Stimulated activated CD4-positive, alpha-beta T cell treated with anti-CD3 and anti-CD28 coated beads, Interleukin-15, amount 100 ng/mL, for 48 hours (primary cell): Measurements from ENCODE around the gene SPINT3.

Source experiments
- DNase-seq, 2 donors: peaks; one replicate each; pipeline ENCODE4 v3.0.0-alpha.2; 2020; ENCODE audit warnings: low read depth in 2 of 2

SPINT3 gene

GRCh38 chr20:45462711-45463509 lies 52.5 kb downstream of the SPINT3 start:
- DNase-seq, result no peak
